ENCODE measurements around the gene STARD3. TPM values are rescaled to one million over a fixed set of nuclear protein-coding genes. Genes with fewer than 3 reads are reported as not detected.

The STARD3 gene
- total RNA-seq, 2 donors from 2014 or later: 60.3 to 60.5 TPM

- H3K27me3 Mint-ChIP-seq (ENCODE audit: insufficient read depth): peaks cover 38% of the 10 kb centered on the region
- H3K36me3 ChIP-seq (ENCODE audit: control insufficient read depth, insufficient read depth, low read length): peaks cover 7% of the 10 kb centered on the region
- H3K9ac ChIP-seq (ENCODE audit: extremely low read depth, low read length, poor library complexity, severe bottlenecking): no peak overlapping the region
- no peak overlapping the region for H3K4me3 ChIP-seq (ENCODE audit: low read length)
- H3K9me3 Mint-ChIP-seq: no peaks in the 10 kb centered on the region
- DNase-seq: peak; percentile 95
- peaks cover 11% of the 10 kb centered on the region for H3K4me1 Mint-ChIP-seq
- H3K9me3 ChIP-seq (ENCODE audit: control insufficient read depth, low read length): no peaks in the 10 kb centered on the region
- H3K27ac ChIP-seq (ENCODE audit: low read depth, low read length): no peak overlapping the region
- peaks cover 11% of the 10 kb centered on the region for H3K36me3 Mint-ChIP-seq (ENCODE audit: low read depth)
- H3K27ac Mint-ChIP-seq: no peak overlapping the region
- H3K4me1 ChIP-seq (ENCODE audit: control insufficient read depth, insufficient read depth, low read length): no peaks in the 10 kb centered on the region
- peaks cover 30% of the 10 kb centered on the region for H3K27me3 ChIP-seq (ENCODE audit: control insufficient read depth, insufficient read depth, low read length, poor library complexity, severe bottlenecking)
- 40 to 42% methylated on average over 8 to 17 of the region's 17 CpGs for WGBS, 2 experiments (ENCODE audit: insufficient coverage in 1 of 2, insufficient read length in 1 of 2)
- no peak overlapping the region for H3K4me3 Mint-ChIP-seq
- TF ChIP-seq CTCF (conservative IDR thresholded peaks at IDR 0.05): no peak
Observed at GRCh38 chr17:39663688-39664580, 27.0 kb downstream of the STARD3 start.

DNA sequence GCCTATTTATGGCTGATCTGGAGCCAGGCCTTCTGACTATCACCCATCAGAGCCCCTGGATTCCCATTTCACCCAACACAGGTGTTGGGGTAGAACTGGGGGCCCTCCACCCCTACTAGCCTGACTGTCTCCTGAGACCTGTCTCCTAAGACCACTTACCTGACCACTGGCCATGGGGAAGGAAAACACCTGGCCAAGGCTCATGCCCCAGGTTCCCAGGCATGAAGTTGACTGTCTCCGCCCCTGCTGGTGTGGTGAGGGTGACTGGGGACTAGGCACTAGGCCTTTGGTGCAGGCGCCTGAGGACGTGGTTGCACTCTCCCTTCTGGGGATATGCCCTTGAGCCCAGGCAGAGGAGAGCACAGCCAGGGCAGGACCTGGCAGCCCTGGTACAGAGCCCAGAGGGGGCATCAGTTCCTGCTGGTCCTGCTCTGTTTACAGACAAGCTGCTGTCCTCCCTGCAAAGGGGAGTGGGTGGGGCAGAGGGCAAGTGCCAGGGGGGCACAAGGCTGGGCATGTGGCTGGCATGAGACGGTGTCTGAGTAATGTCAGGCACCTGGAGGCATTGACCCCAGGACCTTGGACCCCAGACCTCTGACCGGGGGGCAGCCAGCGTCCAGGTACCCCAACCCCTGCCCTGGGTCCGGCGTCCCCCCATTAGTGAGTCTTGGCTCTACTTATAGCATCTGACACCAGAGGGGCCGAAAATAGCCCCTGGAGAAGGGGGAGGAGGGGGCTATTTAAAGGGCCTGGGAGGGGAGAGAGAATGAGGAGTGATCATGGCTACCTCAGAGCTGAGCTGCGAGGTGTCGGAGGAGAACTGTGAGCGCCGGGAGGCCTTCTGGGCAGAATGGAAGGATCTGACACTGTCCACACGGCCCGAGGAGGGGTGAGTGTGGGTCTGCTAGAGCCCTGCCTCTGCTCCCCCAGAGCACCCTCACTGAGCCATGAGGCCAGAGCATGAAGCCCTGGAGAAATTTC lies 27.9 kb downstream of the STARD3 start, which contains the start of gene TCAP:
TCAP (plus strand) TSS at position 769 of the 981 bp plus-strand sequence; CDS start at position 780, 11 bp downstream.
- Mint-ChIP-seq H3K9me3 (no peaks in the 10 kb centered on the region), H3K4me3 (no peak within 1 kb of the TSS), H3K4me1 (peaks cover 11% of the 10 kb centered on the region), H3K27ac (no peak within 1 kb of the TSS), H3K27me3 (ENCODE audit: insufficient read depth) (peaks cover 47% of the 10 kb centered on the region), H3K36me3 (ENCODE audit: low read depth) (peaks cover 11% of the 10 kb centered on the region)
- Histone ChIP-seq H3K36me3 (ENCODE audit: control insufficient read depth, insufficient read depth, low read length) (peaks cover 7% of the 10 kb centered on the region), H3K27me3 (ENCODE audit: control insufficient read depth, insufficient read depth, low read length, poor library complexity, severe bottlenecking) (peaks cover 37% of the 10 kb centered on the region), H3K9ac (ENCODE audit: extremely low read depth, low read length, poor library complexity, severe bottlenecking) (no peak within 1 kb of the TSS), H3K27ac (ENCODE audit: low read depth, low read length) (no peak within 1 kb of the TSS), H3K4me1 (ENCODE audit: control insufficient read depth, insufficient read depth, low read length) (no peaks in the 10 kb centered on the region), H3K9me3 (ENCODE audit: control insufficient read depth, low read length) (no peaks in the 10 kb centered on the region), H3K4me3 (ENCODE audit: low read length) (no peak within 1 kb of the TSS)
- TF ChIP-seq CTCF (conservative IDR thresholded peaks at IDR 0.05): no peak
- DNase-seq: no peak
- WGBS, 2 experiments (ENCODE audit: insufficient coverage in 1 of 2, insufficient read length in 1 of 2): 74 to 80% methylated on average over 7 to 15 of the region's 15 CpGs

DNA sequence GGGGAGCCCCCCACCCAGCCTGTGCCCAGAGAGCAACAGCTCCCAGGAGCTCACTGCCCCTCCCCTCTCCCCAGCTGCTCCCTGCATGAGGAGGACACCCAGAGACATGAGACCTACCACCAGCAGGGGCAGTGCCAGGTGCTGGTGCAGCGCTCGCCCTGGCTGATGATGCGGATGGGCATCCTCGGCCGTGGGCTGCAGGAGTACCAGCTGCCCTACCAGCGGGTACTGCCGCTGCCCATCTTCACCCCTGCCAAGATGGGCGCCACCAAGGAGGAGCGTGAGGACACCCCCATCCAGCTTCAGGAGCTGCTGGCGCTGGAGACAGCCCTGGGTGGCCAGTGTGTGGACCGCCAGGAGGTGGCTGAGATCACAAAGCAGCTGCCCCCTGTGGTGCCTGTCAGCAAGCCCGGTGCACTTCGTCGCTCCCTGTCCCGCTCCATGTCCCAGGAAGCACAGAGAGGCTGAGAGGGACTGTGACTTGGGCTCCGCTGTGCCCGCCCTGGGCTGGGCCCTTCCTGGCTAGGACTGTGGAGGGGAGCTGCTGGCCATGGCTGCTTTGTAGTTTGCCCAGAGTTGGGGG lies 28.8 kb downstream of the STARD3 start:
- H3K9ac ChIP-seq (ENCODE audit: extremely low read depth, low read length, poor library complexity, severe bottlenecking): no peak overlapping the region
- TF ChIP-seq CTCF (conservative IDR thresholded peaks at IDR 0.05): peak; percentile 58
- no peak overlapping the region for H3K27ac ChIP-seq (ENCODE audit: low read depth, low read length)
- no peak overlapping the region for H3K27ac Mint-ChIP-seq
- no peak overlapping the region for H3K4me3 ChIP-seq (ENCODE audit: low read length)
- H3K27me3 Mint-ChIP-seq (ENCODE audit: insufficient read depth): peaks cover 55% of the 10 kb centered on the region
- peaks cover 43% of the 10 kb centered on the region for H3K27me3 ChIP-seq (ENCODE audit: control insufficient read depth, insufficient read depth, low read length, poor library complexity, severe bottlenecking)
- H3K36me3 ChIP-seq (ENCODE audit: control insufficient read depth, insufficient read depth, low read length): peaks cover 7% of the 10 kb centered on the region
- H3K9me3 Mint-ChIP-seq: no peaks in the 10 kb centered on the region
- peaks cover 6% of the 10 kb centered on the region for H3K36me3 Mint-ChIP-seq (ENCODE audit: low read depth)
- DNase-seq: peak; percentile 85
- no peaks in the 10 kb centered on the region for H3K4me1 ChIP-seq (ENCODE audit: control insufficient read depth, insufficient read depth, low read length)
- WGBS, 2 experiments (ENCODE audit: insufficient coverage in 1 of 2, insufficient read length in 1 of 2): 83 to 88% methylated on average over 6 to 17 of the region's 17 CpGs
- peaks cover 11% of the 10 kb centered on the region for H3K4me1 Mint-ChIP-seq
- no peaks in the 10 kb centered on the region for H3K9me3 ChIP-seq (ENCODE audit: control insufficient read depth, low read length)
- no peak overlapping the region for H3K4me3 Mint-ChIP-seq
